PFSK-1 (cell line): Measurements from ENCODE around the gene KIR2DL3.

ENCODE experiments used
- FOXP2 ChIP-seq: optimal IDR thresholded peaks from 2 replicates; pipeline ENCODE3; 2011; ENCODE audit warnings: borderline replicate concordance, control low read depth, inconsistent platforms; ENCODE audit not compliant: insufficient read depth; ENCODE audit errors: extremely low read length, extremely low read depth
- POLR2AphosphoS5 ChIP-seq: IDR thresholded peaks from 2 replicates; pipeline ENCODE4 v1.6.1; 2012; ENCODE audit warnings: low read depth, mild to moderate bottlenecking, control low read depth, low read length, moderate library complexity
- SIN3A ChIP-seq: IDR thresholded peaks from 2 replicates; pipeline ENCODE4 v1.6.1; 2012; ENCODE audit warnings: mild to moderate bottlenecking, low read length, moderate library complexity, borderline replicate concordance; ENCODE audit not compliant: insufficient read depth
- TAF1 ChIP-seq: IDR thresholded peaks from 2 replicates; pipeline ENCODE4 v1.6.1; 2012; ENCODE audit warnings: low read length, control low read depth, borderline replicate concordance; ENCODE audit not compliant: insufficient read depth
- TF ChIP-seq, protein P1 (sequence below), 2 experiments: IDR thresholded peaks; 2 replicates each; pipeline versions ENCODE4 v1.6.1 to v1.8.0; 2011 to 2012; ENCODE audit warnings: low read depth in 2 of 2, low read length in 2 of 2, control low read depth in 1 of 2, inconsistent platforms in 1 of 2, mild to moderate bottlenecking in 1 of 2, moderate library complexity in 1 of 2; ENCODE audit not compliant: insufficient read depth in 1 of 2

Gene KIR2DL3

DNA sequence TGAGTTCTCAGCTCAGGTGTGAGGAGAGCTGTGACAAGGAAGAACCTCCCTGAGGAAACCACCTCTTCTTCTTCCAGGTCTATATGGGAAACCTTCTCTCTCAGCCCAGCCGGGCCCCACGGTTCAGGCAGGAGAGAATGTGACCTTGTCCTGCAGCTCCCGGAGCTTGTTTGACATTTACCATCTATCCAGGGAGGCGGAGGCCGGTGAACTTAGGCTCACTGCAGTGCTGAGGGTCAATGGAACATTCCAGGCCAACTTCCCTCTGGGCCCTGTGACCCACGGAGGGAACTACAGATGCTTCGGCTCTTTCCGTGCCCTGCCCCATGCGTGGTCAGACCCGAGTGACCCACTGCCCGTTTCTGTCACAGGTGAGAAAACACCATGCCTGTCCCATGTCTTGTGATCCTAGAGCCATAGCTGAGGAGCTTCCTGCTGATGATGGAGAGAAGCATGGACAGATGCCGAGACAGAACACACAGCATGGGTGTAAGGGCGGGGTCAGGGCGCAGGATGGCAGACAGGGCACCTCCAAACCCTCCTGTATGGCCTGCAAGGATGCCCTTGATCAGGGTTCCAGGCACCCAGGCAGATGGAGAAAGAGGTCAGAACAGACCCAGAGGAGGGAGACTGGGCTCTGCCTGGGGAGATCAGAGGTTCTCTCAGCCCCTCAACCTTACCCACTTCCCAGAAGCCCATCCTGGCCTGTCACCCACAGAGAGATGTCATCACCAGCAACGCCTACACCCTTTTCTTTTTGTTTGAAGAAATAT lies 8.7 kb upstream of the KIR2DL3 start:
- TF ChIP-seq POLR2AphosphoS5, result no peak
- TF ChIP-seq SIN3A, result no peak
- TF ChIP-seq, protein P1, sequence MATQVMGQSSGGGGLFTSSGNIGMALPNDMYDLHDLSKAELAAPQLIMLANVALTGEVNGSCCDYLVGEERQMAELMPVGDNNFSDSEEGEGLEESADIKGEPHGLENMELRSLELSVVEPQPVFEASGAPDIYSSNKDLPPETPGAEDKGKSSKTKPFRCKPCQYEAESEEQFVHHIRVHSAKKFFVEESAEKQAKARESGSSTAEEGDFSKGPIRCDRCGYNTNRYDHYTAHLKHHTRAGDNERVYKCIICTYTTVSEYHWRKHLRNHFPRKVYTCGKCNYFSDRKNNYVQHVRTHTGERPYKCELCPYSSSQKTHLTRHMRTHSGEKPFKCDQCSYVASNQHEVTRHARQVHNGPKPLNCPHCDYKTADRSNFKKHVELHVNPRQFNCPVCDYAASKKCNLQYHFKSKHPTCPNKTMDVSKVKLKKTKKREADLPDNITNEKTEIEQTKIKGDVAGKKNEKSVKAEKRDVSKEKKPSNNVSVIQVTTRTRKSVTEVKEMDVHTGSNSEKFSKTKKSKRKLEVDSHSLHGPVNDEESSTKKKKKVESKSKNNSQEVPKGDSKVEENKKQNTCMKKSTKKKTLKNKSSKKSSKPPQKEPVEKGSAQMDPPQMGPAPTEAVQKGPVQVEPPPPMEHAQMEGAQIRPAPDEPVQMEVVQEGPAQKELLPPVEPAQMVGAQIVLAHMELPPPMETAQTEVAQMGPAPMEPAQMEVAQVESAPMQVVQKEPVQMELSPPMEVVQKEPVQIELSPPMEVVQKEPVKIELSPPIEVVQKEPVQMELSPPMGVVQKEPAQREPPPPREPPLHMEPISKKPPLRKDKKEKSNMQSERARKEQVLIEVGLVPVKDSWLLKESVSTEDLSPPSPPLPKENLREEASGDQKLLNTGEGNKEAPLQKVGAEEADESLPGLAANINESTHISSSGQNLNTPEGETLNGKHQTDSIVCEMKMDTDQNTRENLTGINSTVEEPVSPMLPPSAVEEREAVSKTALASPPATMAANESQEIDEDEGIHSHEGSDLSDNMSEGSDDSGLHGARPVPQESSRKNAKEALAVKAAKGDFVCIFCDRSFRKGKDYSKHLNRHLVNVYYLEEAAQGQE (IDR thresholded peaks at IDR 0.05; ENCODE audit: insufficient read depth in 1 of 2, low read depth in 2 of 2, low read length in 2 of 2), result no peak
- TF ChIP-seq TAF1, result no peak
- TF ChIP-seq FOXP2, result no peak

DNA sequence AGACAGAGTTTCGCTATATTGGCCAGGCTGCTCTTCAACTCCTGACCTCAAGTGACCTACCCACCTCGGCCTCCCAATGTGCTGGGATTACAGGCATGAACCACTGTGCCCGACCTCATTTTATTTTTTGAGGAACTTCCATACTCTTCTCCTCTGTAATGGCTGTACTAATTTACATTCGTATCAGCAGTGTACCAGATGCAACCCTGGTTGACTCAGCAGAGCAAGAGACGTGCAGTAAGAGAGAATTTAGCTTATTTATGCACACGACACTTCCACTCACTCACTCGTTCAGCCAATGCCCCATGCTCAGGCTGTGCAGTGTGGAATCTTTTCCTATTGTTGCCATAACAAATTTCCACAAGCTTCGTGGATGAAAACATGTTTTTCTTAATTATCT lies 7.1 kb upstream of the KIR2DL3 start:
- TF ChIP-seq TAF1 (no peak), POLR2AphosphoS5 (no peak), SIN3A (no peak), FOXP2 (no peak)
- TF ChIP-seq, protein P1 (IDR thresholded peaks at IDR 0.05; ENCODE audit: insufficient read depth in 1 of 2, low read depth in 2 of 2, low read length in 2 of 2), result no peak

DNA sequence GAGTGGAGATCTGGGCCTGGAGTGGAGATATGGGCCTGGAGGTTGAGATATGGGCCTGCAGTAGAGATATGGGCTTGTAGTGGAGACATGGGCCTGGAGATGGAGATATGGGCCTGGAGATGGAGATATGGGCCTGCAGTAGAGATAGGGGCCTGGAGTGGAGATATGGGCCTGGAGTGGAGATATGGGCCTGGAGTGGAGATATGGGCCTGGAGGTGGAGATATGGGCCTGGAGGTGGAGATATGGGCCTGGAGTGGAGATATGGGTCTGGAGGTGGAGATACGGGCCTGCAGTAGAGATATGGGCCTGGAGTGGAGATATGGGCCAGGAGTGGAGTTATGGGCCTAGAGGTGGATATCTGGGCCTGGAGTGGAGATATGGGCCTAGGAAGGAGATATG lies 402 bp downstream of the KIR2DL3 start:
- TF ChIP-seq, protein P1 (IDR thresholded peaks at IDR 0.05; ENCODE audit: insufficient read depth in 1 of 2, low read depth in 2 of 2, low read length in 2 of 2), result no peak
- TF ChIP-seq POLR2AphosphoS5 (no peak), TAF1 (no peak), FOXP2 (no peak), SIN3A (no peak)

DNA sequence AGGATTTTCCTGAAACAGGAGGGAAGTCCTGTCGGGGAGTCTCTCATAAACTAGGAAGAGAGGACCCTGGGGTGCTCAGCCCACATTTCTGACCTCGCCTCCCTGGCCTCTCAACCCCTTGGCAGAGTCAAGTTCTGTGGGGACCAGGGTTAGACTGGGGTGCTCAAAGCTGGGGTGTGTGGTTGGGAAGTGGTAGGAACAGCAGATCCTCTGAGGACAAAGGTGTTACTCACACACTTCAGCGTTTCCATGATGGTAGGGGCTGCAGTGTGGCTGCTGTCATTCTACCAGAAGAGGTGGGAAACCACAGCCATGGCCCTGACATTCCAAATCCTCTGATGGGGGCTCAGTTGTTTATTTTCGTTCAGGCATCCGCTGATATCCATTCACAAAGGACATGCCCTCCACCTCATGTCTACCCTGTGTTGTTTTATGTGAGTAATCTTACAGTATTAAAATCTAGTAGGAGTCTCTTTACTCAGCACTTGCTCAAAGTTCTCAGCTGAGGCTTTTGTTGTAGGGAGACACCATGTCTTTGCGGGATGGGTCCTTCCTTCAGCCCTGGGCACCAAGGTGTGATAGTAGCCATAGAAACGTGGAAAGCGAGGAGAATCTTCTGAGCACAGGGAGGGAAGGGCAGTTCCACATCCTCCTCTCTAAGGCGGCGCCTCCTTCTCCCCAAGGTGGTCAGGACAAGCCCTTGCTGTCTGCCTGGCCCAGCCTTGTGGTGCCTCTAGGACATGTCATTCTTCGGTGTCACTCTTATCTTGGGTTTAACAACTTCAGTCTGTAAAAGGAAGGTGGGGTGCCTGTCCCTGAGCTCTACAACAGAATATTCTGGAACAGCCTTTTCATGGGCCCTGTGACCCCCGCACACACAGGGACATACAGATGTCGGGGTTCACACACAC lies 1.5 kb downstream of the KIR2DL3 start:
- no peak for TF ChIP-seq SIN3A
- no peak for TF ChIP-seq FOXP2
- TF ChIP-seq TAF1, result no peak
- TF ChIP-seq, protein P1 (IDR thresholded peaks at IDR 0.05; ENCODE audit: insufficient read depth in 1 of 2, low read depth in 2 of 2, low read length in 2 of 2), result no peak
- no peak for TF ChIP-seq POLR2AphosphoS5
